B cell (primary cell): ENCODE data around the gene AMFR.

ENCODE experiments used
- CTCF ChIP-seq: fragments of 200-600 bp; IDR thresholded peaks from one replicate; pipeline ENCODE4 v1.8.0; 2022; ENCODE audit warnings: antibody characterized with exemption, mild to moderate bottlenecking
- EZH2 ChIP-seq: IDR thresholded peaks from 2 replicates; pipeline ENCODE4 v1.6.1; 2012; ENCODE audit warnings: borderline replicate concordance, low read depth, mild to moderate bottlenecking, moderate library complexity, low read length; ENCODE audit not compliant: insufficient read depth, poor library complexity, severe bottlenecking

DNA sequence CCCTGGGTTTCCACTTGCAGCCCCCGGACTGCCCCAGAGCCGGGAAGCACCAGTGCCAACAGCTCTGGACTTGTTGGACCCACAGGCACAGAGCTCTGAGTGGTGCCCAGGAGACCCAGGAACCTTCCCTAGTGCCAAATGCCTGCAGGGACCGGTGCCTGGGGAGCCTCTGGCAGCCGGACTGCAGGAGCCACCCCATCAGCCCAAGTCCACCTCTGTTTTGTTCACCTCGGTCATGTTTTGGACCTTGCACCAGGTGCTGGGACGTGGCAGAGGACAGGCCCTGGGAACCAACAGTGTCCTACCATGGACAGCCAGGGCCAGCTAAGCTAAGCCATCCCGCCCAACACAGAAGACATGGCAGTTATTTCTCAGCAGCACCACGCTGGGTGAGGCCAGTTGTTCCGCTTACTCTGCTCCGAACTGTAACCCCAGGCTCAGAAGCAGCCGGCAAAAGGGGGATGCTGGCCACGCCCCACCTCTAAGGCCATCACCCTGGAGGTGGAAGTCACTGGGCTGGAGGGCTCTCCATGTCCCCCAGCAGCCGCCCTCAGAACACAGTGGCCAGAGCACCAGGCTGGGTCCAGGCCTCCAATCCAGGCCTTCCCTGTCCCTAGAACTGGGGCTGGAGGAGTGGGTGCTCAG, 79.8 kb downstream of the AMFR start:
- TF ChIP-seq CTCF (no peak), EZH2 (no peak)
